ENCODE data around the gene RAB31. TPM values are rescaled to one million over a fixed set of nuclear protein-coding genes. Genes with fewer than 3 reads are reported as not detected.

The RAB31 gene
- total and polyA plus RNA-seq, 5 donors, result 9.1 to 42.3 (median 24.3) TPM

GRCh38 chr18:9714266-9715087 is 6.4 kb downstream of the RAB31 start:
- H3K27ac ChIP-seq (ENCODE audit: low read length), result no peak overlapping the region
- intact Hi-C loops (cut with DNase I), result no loop called here
- H3K4me1 ChIP-seq (ENCODE audit: control insufficient read depth, insufficient read depth, low read length), result no peaks in the 10 kb centered on the region
- 96% methylated on average over 10 of the region's 10 CpGs for WGBS
- no peaks in the 10 kb centered on the region for H3K9me3 ChIP-seq (ENCODE audit: control insufficient read depth, low read length)
- no peak overlapping the region for H3K4me3 ChIP-seq (ENCODE audit: low read length)
- DNase-seq, result no peak
- no peaks in the 10 kb centered on the region for H3K27me3 ChIP-seq (ENCODE audit: control insufficient read depth, insufficient read depth)
- no peak for ATAC-seq

GRCh38 chr18:9715088-9715343 is 6.9 kb downstream of the RAB31 start:
- intact Hi-C loops (cut with DNase I), result no loop called here
- Histone ChIP-seq H3K9me3 (ENCODE audit: control insufficient read depth, low read length) (no peaks in the 10 kb centered on the region), H3K27me3 (ENCODE audit: control insufficient read depth, insufficient read depth) (no peaks in the 10 kb centered on the region), H3K4me3 (ENCODE audit: low read length) (no peak overlapping the region), H3K27ac (ENCODE audit: low read length) (no peak overlapping the region), H3K4me1 (ENCODE audit: control insufficient read depth, insufficient read depth, low read length) (no peaks in the 10 kb centered on the region)
- ATAC-seq, result no peak
- DNase-seq, result no peak
- WGBS, result 92% methylated on average over 3 of the region's 3 CpGs

- no peak for ATAC-seq
- WGBS, result 84% methylated on average over 10 of the region's 10 CpGs
- H3K27ac ChIP-seq (ENCODE audit: low read length), result no peak overlapping the region
Observed at GRCh38 chr18:9715978-9716774, 8.1 kb downstream of the RAB31 start.

GRCh38 chr18:9716780-9717563 is 8.9 kb downstream of the RAB31 start:
- DNase-seq (no peak), ATAC-seq (no peak)
- intact Hi-C loops (cut with DNase I), result no loop called here
- H3K4me3 ChIP-seq (ENCODE audit: low read length), result no peak overlapping the region
- 85% methylated on average over 8 of the region's 8 CpGs for WGBS
- no peak overlapping the region for H3K27ac ChIP-seq (ENCODE audit: low read length)
- no peaks in the 10 kb centered on the region for H3K9me3 ChIP-seq (ENCODE audit: control insufficient read depth, low read length)
- no peaks in the 10 kb centered on the region for H3K27me3 ChIP-seq (ENCODE audit: control insufficient read depth, insufficient read depth)
- H3K4me1 ChIP-seq (ENCODE audit: control insufficient read depth, insufficient read depth, low read length), result no peaks in the 10 kb centered on the region

More at GRCh38 chr18:9715978-9716774, 8.1 kb downstream of the RAB31 start:
- DNase-seq, result no peak
- no peak overlapping the region for H3K4me3 ChIP-seq (ENCODE audit: low read length)
- intact Hi-C loops (cut with DNase I), result no loop called here
- H3K9me3 ChIP-seq (ENCODE audit: control insufficient read depth, low read length), result no peaks in the 10 kb centered on the region
- no peaks in the 10 kb centered on the region for H3K4me1 ChIP-seq (ENCODE audit: control insufficient read depth, insufficient read depth, low read length)
- no peaks in the 10 kb centered on the region for H3K27me3 ChIP-seq (ENCODE audit: control insufficient read depth, insufficient read depth)

GRCh38 chr18:9719421-9719981 is 11.4 kb downstream of the RAB31 start:
- 64% methylated on average over 12 of the region's 12 CpGs for WGBS
- Histone ChIP-seq H3K4me1 (ENCODE audit: control insufficient read depth, insufficient read depth, low read length) (no peaks in the 10 kb centered on the region), H3K9me3 (ENCODE audit: control insufficient read depth, low read length) (no peaks in the 10 kb centered on the region), H3K4me3 (ENCODE audit: low read length) (no peak overlapping the region), H3K27me3 (ENCODE audit: control insufficient read depth, insufficient read depth) (no peaks in the 10 kb centered on the region), H3K27ac (ENCODE audit: low read length) (no peak overlapping the region)
- ATAC-seq (no peak), DNase-seq (no peak)
- intact Hi-C loops (cut with DNase I), result no loop called here

GRCh38 chr18:9720327-9720726 is 12.2 kb downstream of the RAB31 start:
- Histone ChIP-seq H3K9me3 (ENCODE audit: control insufficient read depth, low read length) (no peaks in the 10 kb centered on the region), H3K27ac (ENCODE audit: low read length) (no peak overlapping the region), H3K4me3 (ENCODE audit: low read length) (no peak overlapping the region), H3K27me3 (ENCODE audit: control insufficient read depth, insufficient read depth) (no peaks in the 10 kb centered on the region), H3K4me1 (ENCODE audit: control insufficient read depth, insufficient read depth, low read length) (no peaks in the 10 kb centered on the region)
- ATAC-seq (no peak), DNase-seq (no peak)
- intact Hi-C loops (cut with DNase I), result no loop called here
- 91% methylated on average over 8 of the region's 8 CpGs for WGBS

- no peak overlapping the region for H3K27ac ChIP-seq (ENCODE audit: low read length)
- intact Hi-C loops (cut with DNase I), result no loop called here
- ATAC-seq, result no peak
- H3K4me3 ChIP-seq (ENCODE audit: low read length), result no peak overlapping the region
- WGBS, result 86% methylated on average over 9 of the region's 9 CpGs
- no peaks in the 10 kb centered on the region for H3K4me1 ChIP-seq (ENCODE audit: control insufficient read depth, insufficient read depth, low read length)
- DNase-seq, result no peak
- no peaks in the 10 kb centered on the region for H3K27me3 ChIP-seq (ENCODE audit: control insufficient read depth, insufficient read depth)
- H3K9me3 ChIP-seq (ENCODE audit: control insufficient read depth, low read length), result no peaks in the 10 kb centered on the region
Observed at GRCh38 chr18:9721893-9722550, 13.9 kb downstream of the RAB31 start.

- DNase-seq (no peak), ATAC-seq (peak in 1 of 2 donors; percentile 29)
- no peaks in the 10 kb centered on the region for H3K9me3 ChIP-seq (ENCODE audit: control insufficient read depth, low read length)
- H3K4me3 ChIP-seq (ENCODE audit: low read length), result no peak overlapping the region
- 85% methylated on average over 3 of the region's 3 CpGs for WGBS
- no peaks in the 10 kb centered on the region for H3K4me1 ChIP-seq (ENCODE audit: control insufficient read depth, insufficient read depth, low read length)
- intact Hi-C loops (cut with DNase I), result no loop called here
- no peaks in the 10 kb centered on the region for H3K27me3 ChIP-seq (ENCODE audit: control insufficient read depth, insufficient read depth)
- no peak overlapping the region for H3K27ac ChIP-seq (ENCODE audit: low read length)
Observed at GRCh38 chr18:9722691-9723090, 14.6 kb downstream of the RAB31 start.

GRCh38 chr18:9724797-9725585 is 16.9 kb downstream of the RAB31 start:
- DNase-seq, result no peak
- H3K9me3 ChIP-seq (ENCODE audit: control insufficient read depth, low read length), result no peaks in the 10 kb centered on the region
- H3K27me3 ChIP-seq (ENCODE audit: control insufficient read depth, insufficient read depth), result no peaks in the 10 kb centered on the region
- no peak overlapping the region for H3K4me3 ChIP-seq (ENCODE audit: low read length)
- WGBS, result 97% methylated on average over 5 of the region's 5 CpGs
- H3K27ac ChIP-seq (ENCODE audit: low read length), result no peak overlapping the region
- intact Hi-C loops (cut with DNase I), result no loop called here
- no peaks in the 10 kb centered on the region for H3K4me1 ChIP-seq (ENCODE audit: control insufficient read depth, insufficient read depth, low read length)
- no peak for ATAC-seq

- ATAC-seq (no peak), DNase-seq (no peak)
- Histone ChIP-seq H3K4me1 (ENCODE audit: control insufficient read depth, insufficient read depth, low read length) (no peaks in the 10 kb centered on the region), H3K9me3 (ENCODE audit: control insufficient read depth, low read length) (no peaks in the 10 kb centered on the region), H3K27me3 (ENCODE audit: control insufficient read depth, insufficient read depth) (no peaks in the 10 kb centered on the region), H3K4me3 (ENCODE audit: low read length) (no peak overlapping the region), H3K27ac (ENCODE audit: low read length) (no peak overlapping the region)
- intact Hi-C loops (cut with DNase I), result no loop called here
- 91% methylated on average over 5 of the region's 5 CpGs for WGBS
Observed at GRCh38 chr18:9726175-9726574, 18.1 kb downstream of the RAB31 start.

Data from right cardiac atrium (tissue), 5 donors.